ENCODE results near the gene FLOT2. TPM values are rescaled to one million over a fixed set of nuclear protein-coding genes. Genes with fewer than 3 reads are reported as not detected.

FLOT2 gene
- total RNA-seq, 1 experiment from 2014 or later, result 23.1 TPM

- Histone ChIP-seq H3K27me3 (ENCODE audit: low read length) (no peaks in the 10 kb centered on the region), H2AFZ (ENCODE audit: low read length) (no peak overlapping the region), H3K27ac (ENCODE audit: low read length) (no peak overlapping the region), H3K9me3 (ENCODE audit: low read length) (no peaks in the 10 kb centered on the region), H3F3A (ENCODE audit: low read length, unreplicated experiment) (no peaks in the 10 kb centered on the region), H3K36me3 (ENCODE audit: low read depth, low read length) (no peaks in the 10 kb centered on the region), H4K20me1 (ENCODE audit: low read length) (no peaks in the 10 kb centered on the region), H3K4me2 (ENCODE audit: low read length) (0 out of 2 replicates have a peak overlapping the region, but pooled peaks have one; percentile 92), H3K79me2 (ENCODE audit: low read length) (0 out of 2 replicates have a peak, but pooled peaks cover 9% of the 10 kb centered on the region), H3K4me1 (ENCODE audit: insufficient read depth, low read length) (peaks cover 14% of the 10 kb centered on the region), H3K9ac (ENCODE audit: low read length) (no peak overlapping the region), H3K9me2 (replicated peaks; ENCODE audit: low read length) (no peaks in the 10 kb centered on the region), H3K4me3 (ENCODE audit: low read length) (no peak overlapping the region)
- intact Hi-C loops (cut with micrococcal nuclease), result no loop called here
- DNase-seq (no peak), ATAC-seq (no peak)
- no TSS peak for BruUV-seq (replicated peaks)
- ChIA-PET POLR2A (ENCODE audit: unreplicated experiment) (interaction anchor here (0.7 kb wide), 1 partner anchor 52 kb away, joined by 6 read pairs; no protein-coding TSS in a partner anchor), CTCF (no interaction called here)
- TF ChIP-seq EZH2phosphoT487 (IDR thresholded peaks at IDR 0.05; ENCODE audit: borderline replicate concordance, low read length), result no peak
- TF ChIP-seq, protein P1, sequence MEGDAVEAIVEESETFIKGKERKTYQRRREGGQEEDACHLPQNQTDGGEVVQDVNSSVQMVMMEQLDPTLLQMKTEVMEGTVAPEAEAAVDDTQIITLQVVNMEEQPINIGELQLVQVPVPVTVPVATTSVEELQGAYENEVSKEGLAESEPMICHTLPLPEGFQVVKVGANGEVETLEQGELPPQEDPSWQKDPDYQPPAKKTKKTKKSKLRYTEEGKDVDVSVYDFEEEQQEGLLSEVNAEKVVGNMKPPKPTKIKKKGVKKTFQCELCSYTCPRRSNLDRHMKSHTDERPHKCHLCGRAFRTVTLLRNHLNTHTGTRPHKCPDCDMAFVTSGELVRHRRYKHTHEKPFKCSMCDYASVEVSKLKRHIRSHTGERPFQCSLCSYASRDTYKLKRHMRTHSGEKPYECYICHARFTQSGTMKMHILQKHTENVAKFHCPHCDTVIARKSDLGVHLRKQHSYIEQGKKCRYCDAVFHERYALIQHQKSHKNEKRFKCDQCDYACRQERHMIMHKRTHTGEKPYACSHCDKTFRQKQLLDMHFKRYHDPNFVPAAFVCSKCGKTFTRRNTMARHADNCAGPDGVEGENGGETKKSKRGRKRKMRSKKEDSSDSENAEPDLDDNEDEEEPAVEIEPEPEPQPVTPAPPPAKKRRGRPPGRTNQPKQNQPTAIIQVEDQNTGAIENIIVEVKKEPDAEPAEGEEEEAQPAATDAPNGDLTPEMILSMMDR (conservative IDR thresholded peaks at IDR 0.05; ENCODE audit: low read depth, low read length), result no peak
- no peak for TF ChIP-seq EZH2 (IDR thresholded peaks at IDR 0.05; ENCODE audit: low read length, unreplicated experiment)
Observed at GRCh38 chr17:28898527-28898955, 1.0 kb upstream of the FLOT2 start.

DNA sequence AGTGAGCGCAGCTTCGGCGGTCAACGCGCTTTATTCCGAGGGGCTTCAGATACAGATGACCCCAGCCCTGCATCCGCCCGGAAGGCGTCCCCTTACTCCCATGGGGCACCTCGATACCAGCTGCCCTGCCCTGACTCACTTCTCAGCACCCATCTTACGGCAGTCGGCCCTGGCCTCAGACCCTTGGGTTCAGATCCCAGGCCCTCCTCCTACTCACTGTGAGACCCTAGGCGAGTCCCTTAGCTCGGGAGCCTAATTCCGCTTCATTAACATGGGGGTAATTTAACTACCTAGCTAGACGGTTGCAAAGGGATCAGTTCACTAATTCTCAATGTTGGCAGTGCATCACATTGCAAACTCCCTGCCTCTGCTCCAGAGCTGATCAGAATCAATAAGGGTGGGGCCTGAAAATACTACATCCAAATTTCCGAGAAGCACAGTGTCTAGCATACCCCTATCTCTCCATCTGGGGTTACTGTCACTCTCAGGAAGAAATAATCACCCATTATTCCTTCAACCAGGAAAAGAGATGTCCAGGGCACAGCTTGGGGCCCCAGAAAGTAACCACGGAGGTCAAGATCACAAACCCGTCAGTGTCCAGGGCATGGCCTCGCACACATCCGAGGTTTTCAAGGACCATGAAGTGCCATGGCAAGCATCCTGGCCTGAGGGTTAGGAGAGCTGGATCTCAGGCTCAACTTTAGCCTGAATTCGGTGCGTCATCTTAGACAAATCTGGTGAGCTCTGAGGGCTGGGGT is 415 bp upstream of the FLOT2 start:
- no peaks in the 10 kb centered on the region for H3F3A ChIP-seq (ENCODE audit: low read length, unreplicated experiment)
- no peaks in the 10 kb centered on the region for H3K36me3 ChIP-seq (ENCODE audit: low read depth, low read length)
- H3K4me3 ChIP-seq (ENCODE audit: low read length), result peak overlapping the region; percentile 83
- TF ChIP-seq EZH2phosphoT487 (IDR thresholded peaks at IDR 0.05; ENCODE audit: borderline replicate concordance, low read length) (no peak), EZH2 (IDR thresholded peaks at IDR 0.05; ENCODE audit: low read length, unreplicated experiment) (no peak)
- TF ChIP-seq, protein P1 (conservative IDR thresholded peaks at IDR 0.05; ENCODE audit: low read depth, low read length), result no peak; the same call in 1 of the 2 replicates
- ATAC-seq, result peak; percentile 14; the same call in 1 of the 2 replicates
- no TSS peak for BruUV-seq (replicated peaks)
- ChIA-PET POLR2A (ENCODE audit: unreplicated experiment) (no interaction called here), CTCF (interaction anchor here (1.0 kb wide), 1 partner anchor 54 kb away, joined by 3 read pairs; no protein-coding TSS in a partner anchor)
- H3K27ac ChIP-seq (ENCODE audit: low read length), result no peak overlapping the region; the same call in 1 of the 2 replicates
- intact Hi-C loops (cut with micrococcal nuclease), result no loop called here
- peaks cover 11% of the 10 kb centered on the region for H3K4me1 ChIP-seq (ENCODE audit: insufficient read depth, low read length)
- no peak for DNase-seq
- 0 out of 2 replicates have a peak, but pooled peaks cover 9% of the 10 kb centered on the region for H3K79me2 ChIP-seq (ENCODE audit: low read length)
- peak overlapping the region; percentile 95 for H2AFZ ChIP-seq (ENCODE audit: low read length)
- no peaks in the 10 kb centered on the region for H3K9me3 ChIP-seq (ENCODE audit: low read length)
- H3K4me2 ChIP-seq (ENCODE audit: low read length), result peak overlapping the region; percentile 92
- H3K27me3 ChIP-seq (ENCODE audit: low read length), result no peaks in the 10 kb centered on the region
- no peaks in the 10 kb centered on the region for H3K9me2 ChIP-seq (replicated peaks; ENCODE audit: low read length)
- H4K20me1 ChIP-seq (ENCODE audit: low read length), result no peaks in the 10 kb centered on the region
- peak overlapping the region; percentile 68 for H3K9ac ChIP-seq (ENCODE audit: low read length)

DNA sequence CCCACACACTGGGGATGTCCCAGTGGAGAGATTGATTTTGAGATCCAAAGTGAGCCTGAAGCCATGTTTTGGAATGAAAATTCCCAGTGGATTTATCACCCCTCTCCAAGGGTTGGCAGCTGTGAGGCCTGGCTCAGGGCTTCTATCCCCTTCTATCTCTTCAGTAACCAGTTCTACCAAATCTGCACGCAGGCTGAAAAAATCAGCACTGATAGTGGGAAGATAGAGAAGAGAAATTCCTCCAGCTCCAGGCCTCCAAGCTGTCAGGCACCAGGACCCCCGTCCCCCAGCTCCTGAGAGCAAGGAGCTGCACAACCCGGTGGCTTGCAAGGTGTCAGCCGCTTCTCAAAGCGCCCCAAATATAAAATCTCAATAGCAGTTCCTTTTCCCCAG is 1.0 kb downstream of the FLOT2 start:
- Histone ChIP-seq H3K9me2 (replicated peaks; ENCODE audit: low read length) (no peaks in the 10 kb centered on the region), H3K79me2 (ENCODE audit: low read length) (0 out of 2 replicates have a peak, but pooled peaks cover 9% of the 10 kb centered on the region), H3K27me3 (ENCODE audit: low read length) (no peaks in the 10 kb centered on the region), H3F3A (ENCODE audit: low read length, unreplicated experiment) (no peaks in the 10 kb centered on the region), H3K36me3 (ENCODE audit: low read depth, low read length) (no peaks in the 10 kb centered on the region), H4K20me1 (ENCODE audit: low read length) (no peaks in the 10 kb centered on the region), H3K9ac (ENCODE audit: low read length) (peak overlapping the region; percentile 68; the same call in 1 of the 2 replicates), H3K4me3 (ENCODE audit: low read length) (peak overlapping the region; percentile 83), H3K9me3 (ENCODE audit: low read length) (no peaks in the 10 kb centered on the region), H3K4me1 (ENCODE audit: insufficient read depth, low read length) (peaks cover 8% of the 10 kb centered on the region), H2AFZ (ENCODE audit: low read length) (peak overlapping the region; percentile 95; the same call in 1 of the 2 replicates), H3K4me2 (ENCODE audit: low read length) (peak overlapping the region; percentile 92), H3K27ac (ENCODE audit: low read length) (no peak overlapping the region)
- TF ChIP-seq EZH2 (IDR thresholded peaks at IDR 0.05; ENCODE audit: low read length, unreplicated experiment), result no peak
- TF ChIP-seq, protein P1 (conservative IDR thresholded peaks at IDR 0.05; ENCODE audit: low read depth, low read length), result no peak
- TF ChIP-seq EZH2phosphoT487 (IDR thresholded peaks at IDR 0.05; ENCODE audit: borderline replicate concordance, low read length), result no peak
- ChIA-PET CTCF (interaction anchor here (1.0 kb wide), 1 partner anchor 56 kb away, joined by 3 read pairs; no protein-coding TSS in a partner anchor), POLR2A (ENCODE audit: unreplicated experiment) (no interaction called here)
- DNase-seq (no peak), ATAC-seq (no peak)
- TSS peak; percentile 22 for BruUV-seq (replicated peaks)
- intact Hi-C loops (cut with micrococcal nuclease), result no loop called here
